NCI-H2227 (cell line): ENCODE data around the gene C1orf50.
A peak's percentile ranks its signal among the peaks of the same experiment; 100 is the strongest.
"Not testable (repeated sequence)": the region's sequence is repeated elsewhere in the genome, so short reads cannot be mapped to it uniquely, and the experiment has no call there.

Experiments used
- DNase-seq: peaks from one replicate; lab custom pipeline; 2025; ENCODE audit not compliant: unreplicated experiment; lab: John Stamatoyannopoulos, UW

C1orf50 gene

GRCh38 chr1:42797979-42798378 lies 30.9 kb downstream of the C1orf50 start:
- DNase-seq = no peak

- no peak for DNase-seq
Measured at GRCh38 chr1:42801832-42802473, 34.9 kb downstream of the C1orf50 start.

DNA sequence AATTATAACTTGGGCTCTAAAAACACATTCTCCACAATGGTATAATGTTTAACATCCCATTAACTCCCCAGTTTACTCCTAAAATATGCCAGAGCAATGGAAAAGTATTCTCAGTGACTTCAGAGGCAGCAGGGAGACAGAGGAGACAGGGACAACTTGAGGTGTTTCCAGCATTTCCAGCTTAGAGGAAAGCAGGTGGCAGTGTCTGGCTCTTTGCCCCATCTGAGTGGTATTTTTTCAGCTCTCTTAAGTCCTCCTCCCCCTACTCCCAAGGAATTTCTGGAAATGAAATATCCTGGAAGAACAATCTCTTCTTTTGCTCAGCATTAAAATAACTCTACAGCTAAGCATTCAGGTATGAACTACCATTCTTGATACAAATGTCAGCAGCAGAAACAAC lies 39.1 kb downstream of the C1orf50 start:
- no peak for DNase-seq

GRCh38 chr1:42806593-42806992 lies 39.5 kb downstream of the C1orf50 start:
- no peak for DNase-seq

- DNase-seq = no peak
Measured at GRCh38 chr1:42807056-42807668, 40.1 kb downstream of the C1orf50 start.

GRCh38 chr1:42814815-42815214 lies 47.8 kb downstream of the C1orf50 start:
- DNase-seq = not testable (repeated sequence)

DNA sequence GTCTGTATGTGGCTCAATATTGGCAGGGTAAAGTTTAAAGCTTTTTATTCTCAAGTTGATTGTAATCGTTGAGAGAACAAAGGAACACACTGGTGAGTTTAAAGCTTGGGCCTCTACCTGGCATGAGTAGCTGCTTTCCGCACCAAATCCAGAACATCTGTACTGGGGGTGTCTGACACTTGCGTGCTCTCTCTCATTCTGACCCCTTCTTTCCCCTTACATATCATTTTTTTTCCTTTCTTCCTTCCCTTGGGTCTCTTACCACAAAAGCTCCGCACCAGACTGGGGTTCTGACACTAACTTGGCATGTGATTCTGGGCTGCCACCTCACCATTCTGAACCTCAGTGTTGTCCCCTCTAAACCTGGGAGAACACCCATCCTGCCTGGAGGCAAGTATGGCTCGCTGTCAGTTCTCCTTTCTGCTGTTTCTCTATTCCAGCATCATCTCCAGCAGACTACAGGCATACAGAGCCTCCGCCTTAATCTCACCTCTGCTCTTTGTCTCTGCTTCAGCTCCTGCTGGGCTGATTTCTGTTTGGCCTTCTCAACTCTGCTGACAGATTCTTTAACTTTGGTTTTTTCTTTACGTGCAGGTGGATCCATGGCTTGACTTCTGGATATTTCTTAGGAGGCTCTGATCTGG lies 49.0 kb downstream of the C1orf50 start:
- DNase-seq = no peak

DNA sequence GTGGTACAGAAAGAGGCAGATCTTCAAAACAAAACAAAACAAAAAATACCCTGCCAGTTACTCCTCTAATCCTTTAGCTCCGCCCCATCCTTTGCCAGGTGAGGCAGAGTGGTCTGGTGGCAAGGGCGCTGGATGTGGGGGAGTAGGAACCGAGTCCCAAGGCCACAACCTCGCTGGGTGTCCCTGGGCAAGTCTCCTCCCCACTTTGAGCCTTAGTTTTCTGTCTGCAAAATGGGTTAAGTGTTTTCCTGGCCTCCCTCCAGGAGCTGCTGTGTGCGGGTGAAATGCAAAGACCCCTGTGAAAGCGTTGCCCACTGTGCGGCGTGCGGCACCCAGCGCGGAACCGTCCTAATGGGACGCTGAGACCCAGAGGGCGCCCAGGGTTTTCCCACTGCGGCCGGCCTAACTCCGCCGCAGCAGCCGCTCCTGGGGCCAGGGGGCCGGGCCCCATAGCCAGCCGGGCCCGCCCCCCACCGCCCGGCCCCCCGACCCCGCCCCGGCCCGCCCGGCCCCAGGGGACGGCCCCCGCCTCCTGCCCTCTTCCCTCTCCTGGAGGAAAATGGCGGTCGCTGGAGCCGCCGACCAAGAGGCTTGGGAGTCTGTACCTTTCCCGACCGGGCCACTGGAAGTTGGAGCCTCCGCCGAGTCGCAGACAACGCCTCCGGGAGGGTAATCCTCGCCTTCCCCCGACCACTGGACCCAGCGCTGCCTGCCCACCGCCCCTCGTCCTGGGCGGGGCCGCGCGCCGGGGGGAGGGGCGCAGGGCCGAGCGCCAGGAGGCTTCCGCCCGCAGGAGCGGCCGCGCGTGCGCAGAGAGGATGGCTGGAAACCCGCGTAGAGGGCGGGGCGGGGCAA lies 49.8 kb downstream of the C1orf50 start, which contains the start of the genes ERMAP and SVBP:
TSS of gene ERMAP (plus strand) at position 538 of the 855 bp plus-strand sequence. CDS start 13,327 bp downstream, outside the sequence.
TSS of gene SVBP (minus strand) at position 813 of the 855 bp plus-strand sequence. CDS start 853 bp downstream, outside the sequence.
- DNase-seq = peak; percentile 95

DNA sequence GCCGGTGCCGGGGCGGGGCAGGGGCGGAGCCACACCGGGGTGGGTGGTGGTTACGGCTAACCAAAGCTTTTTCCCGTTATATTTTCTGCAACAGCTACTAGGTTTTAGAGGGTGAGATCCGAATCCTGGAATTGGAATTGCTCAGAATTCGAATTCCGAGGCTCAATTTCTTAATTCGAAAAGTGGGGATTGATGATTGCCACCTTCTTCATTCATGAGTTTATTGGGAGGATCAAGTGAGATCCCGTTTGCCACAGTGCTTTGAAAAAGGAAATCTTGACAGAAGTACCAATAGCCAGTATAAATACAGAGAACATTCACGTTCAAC lies 50.4 kb downstream of the C1orf50 start:
- DNase-seq = no peak

- DNase-seq = no peak
Measured at GRCh38 chr1:42817976-42818375, 50.9 kb downstream of the C1orf50 start.

- no peak for DNase-seq
Measured at GRCh38 chr1:42820813-42821212, 53.8 kb downstream of the C1orf50 start.

DNA sequence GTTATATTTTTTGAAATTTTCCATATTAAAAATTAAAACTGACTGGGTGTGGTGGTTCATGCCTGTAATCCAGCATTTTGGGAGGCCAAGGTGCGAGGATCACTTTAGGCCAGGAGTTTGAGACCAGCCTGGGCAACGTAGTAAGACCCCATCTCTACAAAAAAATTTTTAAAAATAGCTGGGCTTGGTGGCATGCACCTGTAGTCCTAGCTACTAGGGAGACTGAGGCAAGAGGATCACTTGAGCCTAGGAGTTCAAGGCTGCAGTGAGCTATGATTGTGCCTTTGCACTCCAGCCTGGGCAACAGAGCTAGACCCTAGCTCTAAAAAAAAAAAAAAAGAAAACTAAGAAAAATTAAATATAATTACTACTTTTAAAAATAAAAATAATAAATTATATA lies 54.6 kb downstream of the C1orf50 start:
- no peak for DNase-seq

DNA sequence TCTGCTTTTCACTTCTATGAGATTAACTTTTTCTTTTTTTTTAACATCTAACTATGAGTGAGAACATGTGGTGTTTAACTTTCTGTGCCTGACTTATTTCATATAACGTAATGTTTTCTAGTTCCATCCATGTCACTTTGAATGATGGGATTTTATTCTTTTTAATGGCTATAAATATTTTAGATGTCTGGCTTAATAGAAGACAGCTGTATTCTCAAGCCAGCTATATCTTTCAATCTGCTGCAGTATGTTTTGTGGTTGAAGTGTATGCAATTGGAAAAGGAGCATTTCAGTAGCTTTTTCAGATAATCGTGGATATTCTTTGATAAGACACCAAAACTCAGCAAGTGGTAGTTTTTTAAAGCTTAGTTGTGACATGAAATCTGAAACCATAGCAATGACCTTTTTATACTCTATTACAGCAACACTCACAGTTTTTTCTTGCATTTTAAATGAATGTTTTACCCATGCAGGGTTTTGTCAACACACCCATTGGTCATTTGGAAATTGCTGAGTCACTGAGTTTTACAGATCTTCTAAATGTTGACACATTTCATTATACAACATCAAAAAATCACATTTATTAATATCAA lies 55.8 kb downstream of the C1orf50 start:
- DNase-seq = no peak

GRCh38 chr1:42824481-42825035 lies 57.5 kb downstream of the C1orf50 start:
- no peak for DNase-seq

DNA sequence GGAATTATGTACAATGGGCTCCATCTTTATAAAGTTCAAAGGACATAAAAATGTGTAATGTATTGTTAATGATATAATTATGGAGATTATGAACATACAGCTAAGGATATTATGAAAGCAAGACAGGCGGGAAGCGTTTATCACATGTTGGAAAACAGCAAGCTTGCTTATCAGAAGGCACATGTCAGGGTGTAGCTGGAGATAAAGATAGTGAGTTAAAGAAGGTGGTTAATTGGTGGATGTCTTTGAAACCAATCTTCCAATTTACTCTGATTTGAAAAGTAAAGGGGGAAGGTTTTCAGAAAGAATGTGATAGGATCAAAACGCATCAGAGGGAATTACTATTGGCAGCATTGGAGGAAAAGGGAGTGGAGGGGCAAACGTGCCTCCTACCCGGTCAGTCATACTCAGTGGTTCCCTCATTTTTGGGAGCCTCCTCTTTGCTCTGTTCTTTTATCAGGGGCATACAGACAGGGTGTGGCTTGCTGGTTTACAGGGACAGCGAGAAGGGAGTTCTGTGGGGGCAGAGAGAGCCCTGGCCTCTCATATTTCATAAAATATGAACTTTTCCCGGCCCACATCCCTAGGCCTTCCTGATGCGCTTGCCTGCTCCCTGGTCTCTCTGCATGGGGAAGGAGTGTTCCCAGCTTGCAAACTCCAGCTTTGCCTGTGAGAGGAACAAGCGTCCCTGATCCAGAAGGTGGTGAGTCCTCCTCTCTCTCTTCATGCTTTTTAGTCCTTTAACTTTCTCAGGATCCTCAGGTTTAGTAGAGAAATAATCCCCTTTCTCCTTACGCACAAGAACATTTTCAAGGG lies 58.2 kb downstream of the C1orf50 start:
- no peak for DNase-seq
